HEK293T (cell line): ENCODE data around the gene ACP7.

ENCODE experiments used
- CTCF ChIA-PET: fragments of 350-600 bp; formaldehyde crosslinking; extraction: SDS; loops from one replicate; lab custom pipeline; 2021; ENCODE audit warnings: antibody characterized with exemption, inconsistent platforms; lab: Yijun Ruan, JAX
- POLR2A ChIA-PET: fragments of 350-600 bp; formaldehyde crosslinking; extraction: SDS; loops from one replicate; lab custom pipeline; 2020; ENCODE audit warnings: antibody characterized with exemption, inconsistent platforms; lab: Yijun Ruan, JAX
- DNase-seq: peaks from one replicate; pipeline ENCODE4 v3.0.0; 2012; ENCODE audit warnings: mixed read lengths; ENCODE audit errors: extremely low spot score
- ARNT ChIP-seq: fragments of 450-650 bp; IDR thresholded peaks from 2 replicates; pipeline ENCODE4 v1.6.1; 2017; ENCODE audit warnings: mild to moderate bottlenecking
- BHLHE40 ChIP-seq: fragments of 450-650 bp; IDR thresholded peaks from 2 replicates; pipeline ENCODE4 v1.6.1; 2016; ENCODE audit warnings: mild to moderate bottlenecking, moderate library complexity, borderline replicate concordance
- CTBP1 ChIP-seq: fragments of 450-650 bp; IDR thresholded peaks from 2 replicates; pipeline ENCODE4 v1.6.1; 2016; ENCODE audit warnings: borderline replicate concordance
- ELF4 ChIP-seq: fragments of 450-650 bp; IDR thresholded peaks from 2 replicates; pipeline ENCODE4 v1.6.1; 2017; ENCODE audit warnings: antibody characterized with exemption
- FOXA1 ChIP-seq: fragments of 450-650 bp; IDR thresholded peaks from 2 replicates; pipeline ENCODE4 v1.6.1; 2016; ENCODE audit warnings: mild to moderate bottlenecking
- FOXK2 ChIP-seq: fragments of 450-650 bp; IDR thresholded peaks from 2 replicates; pipeline ENCODE4 v1.6.1; 2016; ENCODE audit warnings: mild to moderate bottlenecking
- FOXM1 ChIP-seq: fragments of 450-650 bp; IDR thresholded peaks from 2 replicates; pipeline ENCODE4 v1.6.1; 2017; ENCODE audit warnings: mild to moderate bottlenecking, borderline replicate concordance
- HDGF ChIP-seq: fragments of 450-650 bp; IDR thresholded peaks from 2 replicates; pipeline ENCODE4 v1.6.1; 2017; ENCODE audit warnings: antibody characterized with exemption, borderline replicate concordance
- L3MBTL2 ChIP-seq: fragments of 450-650 bp; conservative IDR thresholded peaks from 2 replicates; pipeline ENCODE4 v1.6.1; 2016; ENCODE audit warnings: mild to moderate bottlenecking
- LEF1 ChIP-seq: fragments of 450-650 bp; IDR thresholded peaks from 2 replicates; pipeline ENCODE4 v1.6.1; 2017; ENCODE audit warnings: mild to moderate bottlenecking, borderline replicate concordance
- NFRKB ChIP-seq: fragments of 450-650 bp; IDR thresholded peaks from 2 replicates; pipeline ENCODE4 v1.6.1; 2016; ENCODE audit warnings: mild to moderate bottlenecking, moderate library complexity
- SP1 ChIP-seq: fragments of 450-650 bp; IDR thresholded peaks from 2 replicates; pipeline ENCODE4 v1.6.1; 2017
- SUZ12 ChIP-seq: fragments of 450-650 bp; IDR thresholded peaks from 2 replicates; pipeline ENCODE4 v1.6.1; 2016; ENCODE audit warnings: mild to moderate bottlenecking
- TARDBP ChIP-seq: fragments of 450-650 bp; IDR thresholded peaks from 2 replicates; pipeline ENCODE4 v1.6.1; 2016
- ZNF384 ChIP-seq: fragments of 450-650 bp; IDR thresholded peaks from 2 replicates; pipeline ENCODE4 v1.6.1; 2016
- TF ChIP-seq, protein P1 (sequence below): fragments of 450-650 bp; IDR thresholded peaks from 2 replicates; pipeline ENCODE4 v1.6.1; 2016

The ACP7 gene

DNA sequence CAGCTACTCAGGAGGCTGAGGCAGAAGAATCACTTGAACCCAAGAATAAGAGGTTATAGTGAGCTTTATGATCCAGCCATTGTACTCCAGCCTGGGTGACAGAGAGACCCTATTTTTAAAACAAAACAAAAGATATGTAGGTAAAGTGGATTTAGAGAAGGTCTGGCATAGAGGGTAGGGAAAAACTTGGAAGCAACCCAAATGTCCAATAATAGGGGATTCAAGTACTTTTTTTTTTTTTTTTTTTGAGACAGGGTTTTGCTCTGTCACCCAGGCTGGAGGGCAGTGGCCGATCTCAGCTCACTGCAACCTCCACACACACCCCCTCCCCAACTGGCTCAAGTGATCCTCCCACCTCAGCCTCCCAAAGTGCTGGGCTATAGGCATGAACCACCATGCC is 35.7 kb downstream of the ACP7 start:
- ChIA-PET CTCF (no interaction called here), POLR2A (no interaction called here)

DNA sequence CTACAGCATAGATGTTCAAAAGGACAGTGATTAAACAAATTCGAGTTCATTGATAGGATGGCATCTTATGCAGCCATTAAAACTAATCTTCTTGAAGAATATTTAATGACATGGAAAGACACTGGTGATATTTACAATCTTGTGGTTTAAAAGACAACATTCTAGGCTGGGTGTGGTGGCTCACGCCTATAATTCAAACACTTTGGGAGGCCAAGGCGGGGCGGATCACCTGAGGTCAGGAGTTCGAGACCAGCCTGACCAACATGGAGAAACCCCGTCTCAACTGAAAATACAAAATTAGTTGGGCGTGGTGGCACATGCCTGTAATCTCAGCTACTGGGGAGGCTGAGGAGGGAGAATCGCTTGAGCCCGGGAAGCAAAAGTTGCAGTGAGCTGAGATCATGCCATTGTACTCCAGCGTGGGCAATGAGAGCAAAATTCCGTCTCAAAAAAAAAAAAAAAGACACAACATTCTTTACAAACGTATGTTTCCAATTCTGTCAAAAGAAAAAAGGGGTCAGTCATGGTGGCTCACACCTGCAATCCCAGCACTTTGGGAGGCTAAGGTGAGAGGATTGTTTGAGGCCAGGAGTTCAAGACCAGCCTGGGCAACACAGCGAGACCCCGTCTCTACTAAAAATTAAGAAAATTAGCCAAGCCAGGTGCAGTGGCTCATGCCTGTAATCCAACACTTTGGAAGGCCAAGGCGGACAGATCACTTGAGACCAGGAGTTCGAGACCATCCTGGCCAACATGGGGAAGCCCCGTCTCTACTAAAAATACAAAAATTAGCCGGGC is 39.0 kb downstream of the ACP7 start:
- CTCF ChIA-PET: interaction anchor here (0.7 to 1.6 kb wide), 4 partner anchors 64 to 204 kb away, joined by 3 to 7 read pairs (median 4); no protein-coding TSS in a partner anchor
- no peak for DNase-seq
- POLR2A ChIA-PET: no interaction called here
- TF ChIP-seq FOXA1 (no peak), FOXM1 (no peak), CTBP1 (no peak), BHLHE40 (no peak)
- TF ChIP-seq, protein P1, sequence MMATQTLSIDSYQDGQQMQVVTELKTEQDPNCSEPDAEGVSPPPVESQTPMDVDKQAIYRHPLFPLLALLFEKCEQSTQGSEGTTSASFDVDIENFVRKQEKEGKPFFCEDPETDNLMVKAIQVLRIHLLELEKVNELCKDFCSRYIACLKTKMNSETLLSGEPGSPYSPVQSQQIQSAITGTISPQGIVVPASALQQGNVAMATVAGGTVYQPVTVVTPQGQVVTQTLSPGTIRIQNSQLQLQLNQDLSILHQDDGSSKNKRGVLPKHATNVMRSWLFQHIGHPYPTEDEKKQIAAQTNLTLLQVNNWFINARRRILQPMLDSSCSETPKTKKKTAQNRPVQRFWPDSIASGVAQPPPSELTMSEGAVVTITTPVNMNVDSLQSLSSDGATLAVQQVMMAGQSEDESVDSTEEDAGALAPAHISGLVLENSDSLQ: no peak

More for the DNA sequence above, 35.7 kb downstream of the ACP7 start:
- no peak for TF ChIP-seq FOXK2
- no peak for TF ChIP-seq CTBP1
- DNase-seq: no peak

DNA sequence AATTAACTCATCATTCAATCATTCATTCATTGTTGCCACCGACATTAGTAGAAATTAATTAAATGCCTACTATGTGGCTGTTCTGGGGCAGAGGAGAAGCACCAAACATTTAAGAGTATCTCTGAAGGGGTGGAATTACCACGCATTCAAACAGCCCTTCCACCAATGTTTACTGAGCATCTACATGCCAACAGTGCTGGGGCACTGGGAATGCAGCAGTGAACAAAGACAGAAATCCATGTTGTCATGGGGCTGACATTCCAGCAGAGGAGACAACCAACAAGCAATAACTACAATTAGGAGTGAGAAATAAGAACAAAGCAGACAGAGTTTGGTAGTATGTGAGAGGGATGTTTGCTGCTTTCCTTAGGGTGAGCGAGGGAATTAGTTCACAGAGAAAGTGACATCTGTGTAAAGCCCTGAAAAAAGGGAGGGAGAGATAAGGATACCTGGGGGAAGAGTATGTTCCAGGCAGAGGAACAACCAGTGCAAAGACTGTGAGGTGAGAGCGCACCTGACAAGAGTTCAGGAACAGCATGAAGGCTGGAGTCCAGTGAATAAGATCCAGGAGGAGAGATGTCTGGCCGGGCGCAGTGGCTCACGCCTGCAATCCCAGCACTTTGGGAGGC is 40.1 kb downstream of the ACP7 start:
- POLR2A ChIA-PET: no interaction called here
- DNase-seq: no peak
- TF ChIP-seq TARDBP (no peak), ZNF384 (no peak), ELF4 (no peak), HDGF (no peak), CTBP1 (no peak), FOXM1 (no peak), ARNT (no peak), FOXK2 (no peak), BHLHE40 (no peak), NFRKB (no peak), LEF1 (no peak)
- TF ChIP-seq, protein P1: no peak
- CTCF ChIA-PET: no interaction called here

DNA sequence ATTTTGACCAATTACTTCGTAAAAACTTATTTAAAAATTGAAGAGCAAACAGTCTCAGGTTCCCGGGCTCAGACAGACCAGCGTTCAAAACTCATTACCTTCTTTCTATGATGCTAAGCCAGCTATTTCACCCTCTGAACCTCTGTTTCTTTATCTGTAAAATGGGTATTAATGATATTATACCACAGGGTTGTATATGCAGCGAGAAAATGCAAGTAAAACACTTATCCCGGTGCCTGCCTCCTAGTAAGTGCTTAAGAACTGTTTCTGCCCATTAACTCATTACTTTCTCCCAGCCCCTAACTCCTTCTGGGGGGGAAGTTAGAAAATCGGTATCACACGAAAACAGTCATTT is 41.0 kb downstream of the ACP7 start:
- POLR2A ChIA-PET: interaction anchor here (1.0 kb wide), 1 partner anchor 311 kb away, joined by 4 read pairs; the partner anchor contains the start of gene RPS16
- TF ChIP-seq BHLHE40 (no peak), L3MBTL2 (peak; percentile 47; the same call in 1 of the 2 replicates), CTBP1 (no peak)
- DNase-seq: no peak
- CTCF ChIA-PET: no interaction called here

DNA sequence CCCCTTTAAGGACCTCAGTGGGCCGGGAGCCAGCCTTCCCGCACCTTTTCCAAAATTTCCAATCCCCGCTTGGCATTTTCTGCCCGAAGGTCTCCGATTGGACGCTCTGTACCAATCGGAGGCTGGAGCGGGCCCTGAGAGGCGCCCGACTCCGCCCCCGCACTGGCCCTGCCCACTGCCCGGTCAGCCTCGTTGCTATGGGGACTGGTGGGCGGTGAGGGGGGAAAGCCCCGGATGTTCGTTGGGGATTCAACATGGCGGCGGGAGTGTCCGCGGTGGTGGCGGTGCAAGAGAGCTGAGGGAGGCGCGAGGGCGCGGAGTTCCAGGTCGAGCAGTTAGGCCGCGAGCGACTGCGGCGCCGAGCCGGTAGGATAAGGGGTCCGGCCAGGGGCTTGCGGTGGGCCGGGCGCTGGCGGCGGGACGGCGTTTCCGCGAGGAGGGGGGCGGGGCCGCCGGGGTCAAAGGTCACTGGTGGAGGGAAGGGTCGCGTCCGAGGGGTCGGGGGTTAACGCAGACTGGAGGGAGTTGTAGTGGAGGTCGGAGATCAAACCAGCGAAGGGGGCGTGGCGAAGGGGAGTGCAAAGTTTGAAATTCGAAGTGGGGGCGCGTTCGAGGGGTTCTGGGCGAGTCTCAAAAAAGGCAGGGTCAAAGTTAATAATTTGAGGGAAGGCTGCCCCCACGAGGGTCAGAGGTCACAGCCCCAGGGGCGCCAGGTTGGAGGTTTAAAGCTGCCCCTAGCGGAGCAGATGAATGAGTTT is 41.6 kb downstream of the ACP7 start, which contains the start of gene PAK4:
TSS of gene PAK4 (plus strand) at position 233 of the 758 bp plus-strand sequence. CDS start 43,768 bp downstream, outside the sequence.
- CTCF ChIA-PET: no interaction called here
- POLR2A ChIA-PET: interaction anchor here (1.0 kb wide), 1 partner anchor 310 kb away, joined by 4 read pairs; the partner anchor contains the start of gene RPS16

DNA sequence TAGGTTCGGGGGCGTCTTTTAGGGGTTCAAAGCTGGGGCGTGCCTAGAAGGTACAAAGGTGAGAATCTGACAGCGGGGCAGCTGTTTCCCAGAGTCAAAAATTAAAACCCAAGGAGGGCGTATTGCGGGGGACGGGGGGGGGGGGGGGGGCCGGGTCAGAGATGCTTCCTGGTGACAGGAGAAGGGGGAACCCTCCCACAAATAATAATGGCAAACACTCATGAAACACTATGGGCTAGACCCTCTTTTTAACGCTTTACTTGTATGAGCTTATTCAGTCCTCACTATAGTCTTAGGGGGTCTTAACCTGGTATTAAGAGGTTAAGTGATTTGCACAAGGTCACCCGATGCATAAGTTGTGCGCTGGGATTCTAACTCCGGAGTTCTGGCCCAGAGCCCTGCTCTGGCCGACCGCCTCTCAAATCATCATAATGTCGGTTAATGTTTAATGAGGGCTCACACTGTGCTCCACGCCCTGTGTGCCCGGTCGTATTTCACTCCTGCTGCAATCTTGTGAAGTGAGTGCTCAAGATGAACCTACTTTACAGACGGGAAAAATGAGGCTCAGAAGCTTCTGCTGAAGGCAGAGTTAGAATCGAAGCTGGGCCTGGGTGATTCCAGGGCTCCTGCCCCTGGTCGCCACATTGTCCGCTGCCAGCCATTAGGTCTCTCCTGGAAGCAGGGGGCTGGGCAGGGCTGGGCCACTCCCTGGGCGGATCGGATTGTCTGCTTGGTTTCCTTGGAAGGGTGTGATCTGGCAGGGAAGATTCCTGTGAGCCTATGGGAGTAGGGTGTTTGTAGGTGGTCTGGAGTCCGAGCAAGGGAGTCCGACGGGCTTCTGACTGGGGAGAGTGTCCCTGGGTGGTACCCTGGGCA is 42.4 kb downstream of the ACP7 start:
- ChIA-PET CTCF (no interaction called here), POLR2A (interaction anchor here (0.8 to 1.0 kb wide), 3 partner anchors 20 to 309 kb away, joined by 3 to 4 read pairs (median 3); partner anchors contain the start of genes MED29, PAF1 and RPS16)
- TF ChIP-seq, protein P1: peak; percentile 82
- 0 out of 2 replicates have a peak, but pooled peaks have one; percentile 12 for TF ChIP-seq CTBP1
- no peak for TF ChIP-seq SP1
- no peak for TF ChIP-seq ZNF384
- no peak for TF ChIP-seq TARDBP
- TF ChIP-seq BHLHE40: no peak
- TF ChIP-seq NFRKB: no peak
- no peak for TF ChIP-seq FOXK2
- TF ChIP-seq HDGF: no peak
- no peak for TF ChIP-seq ARNT
- TF ChIP-seq SUZ12: no peak
- no peak for TF ChIP-seq FOXM1
- TF ChIP-seq FOXA1: no peak
- no peak for TF ChIP-seq LEF1
- peak; percentile 63 for DNase-seq

More for the DNA sequence above, 41.6 kb downstream of the ACP7 start, which contains the start of gene PAK4:
- DNase-seq: peak; percentile 100
- TF ChIP-seq FOXM1 (peak; percentile 95), HDGF (no peak), L3MBTL2 (no peak; the same call in 1 of the 2 replicates), SUZ12 (no peak)
